ENCODE measurements around the gene MMAB. TPM values are rescaled to one million over a fixed set of nuclear protein-coding genes. Genes with fewer than 3 reads are reported as not detected.

The MMAB gene
- total RNA-seq, 1 donor from 2014 or later: 38.1 TPM

DNA sequence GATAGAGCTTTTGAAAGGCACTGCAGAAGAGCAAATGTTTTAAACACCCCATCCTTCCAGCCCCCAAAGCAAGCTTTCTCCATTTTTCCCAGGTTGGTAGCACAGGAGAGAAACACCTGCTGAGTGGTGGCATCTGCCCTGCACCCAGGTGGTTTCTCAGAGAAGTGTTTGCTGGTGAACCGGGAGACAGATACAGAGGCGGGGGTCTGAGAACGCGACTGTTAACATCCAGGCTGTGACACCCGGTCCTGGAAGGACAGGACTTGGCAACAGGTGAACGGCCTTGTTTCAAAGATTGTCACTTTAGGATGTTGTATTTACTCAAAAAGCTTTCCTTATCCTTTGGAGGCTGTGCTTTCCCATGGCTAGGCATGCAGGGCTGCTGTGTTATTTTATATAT lies 18.5 kb downstream of the MMAB start:
- Mint-ChIP-seq H3K27ac (no peak overlapping the region), H3K4me3 (no peak overlapping the region), H3K36me3 (no peaks in the 10 kb centered on the region), H3K4me1 (ENCODE audit: unreplicated experiment) (peaks cover 20% of the 10 kb centered on the region), H3K9me3 (no peaks in the 10 kb centered on the region), H3K27me3 (peaks cover 12% of the 10 kb centered on the region)
- no peak for DNase-seq (ENCODE audit: extremely low spot score, unreplicated experiment)
- TF ChIP-seq, protein P1, sequence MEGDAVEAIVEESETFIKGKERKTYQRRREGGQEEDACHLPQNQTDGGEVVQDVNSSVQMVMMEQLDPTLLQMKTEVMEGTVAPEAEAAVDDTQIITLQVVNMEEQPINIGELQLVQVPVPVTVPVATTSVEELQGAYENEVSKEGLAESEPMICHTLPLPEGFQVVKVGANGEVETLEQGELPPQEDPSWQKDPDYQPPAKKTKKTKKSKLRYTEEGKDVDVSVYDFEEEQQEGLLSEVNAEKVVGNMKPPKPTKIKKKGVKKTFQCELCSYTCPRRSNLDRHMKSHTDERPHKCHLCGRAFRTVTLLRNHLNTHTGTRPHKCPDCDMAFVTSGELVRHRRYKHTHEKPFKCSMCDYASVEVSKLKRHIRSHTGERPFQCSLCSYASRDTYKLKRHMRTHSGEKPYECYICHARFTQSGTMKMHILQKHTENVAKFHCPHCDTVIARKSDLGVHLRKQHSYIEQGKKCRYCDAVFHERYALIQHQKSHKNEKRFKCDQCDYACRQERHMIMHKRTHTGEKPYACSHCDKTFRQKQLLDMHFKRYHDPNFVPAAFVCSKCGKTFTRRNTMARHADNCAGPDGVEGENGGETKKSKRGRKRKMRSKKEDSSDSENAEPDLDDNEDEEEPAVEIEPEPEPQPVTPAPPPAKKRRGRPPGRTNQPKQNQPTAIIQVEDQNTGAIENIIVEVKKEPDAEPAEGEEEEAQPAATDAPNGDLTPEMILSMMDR (conservative IDR thresholded peaks at IDR 0.05): no peak

DNA sequence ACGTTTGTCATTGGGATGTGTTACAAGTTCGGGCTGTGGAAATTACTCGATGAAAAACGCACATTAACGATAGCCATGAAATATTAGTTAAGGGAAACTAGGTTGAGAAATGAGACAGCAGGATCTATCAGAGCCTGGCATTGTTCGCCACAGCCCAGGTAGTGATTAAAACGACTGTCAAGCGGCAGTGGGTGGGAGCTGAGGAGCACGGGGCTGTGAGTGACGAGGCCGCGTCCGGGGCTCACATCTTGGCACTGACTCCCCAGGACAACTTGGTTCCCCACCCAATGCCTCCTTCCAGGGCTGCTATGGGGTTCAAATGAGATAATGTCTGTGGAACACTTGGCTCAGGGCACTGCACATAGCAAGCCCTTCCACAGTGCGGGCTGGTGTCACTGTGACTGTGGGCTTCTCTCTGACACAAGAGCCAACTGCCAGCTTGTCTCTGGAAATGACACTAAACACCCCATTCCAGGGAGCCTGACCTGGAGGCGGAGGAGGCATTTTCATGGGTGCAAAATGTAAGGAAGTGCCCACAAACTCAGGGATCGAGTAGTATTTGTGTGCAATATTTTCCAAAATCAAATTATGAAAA lies 19.3 kb downstream of the MMAB start:
- H3K4me3 Mint-ChIP-seq: no peak overlapping the region

DNA sequence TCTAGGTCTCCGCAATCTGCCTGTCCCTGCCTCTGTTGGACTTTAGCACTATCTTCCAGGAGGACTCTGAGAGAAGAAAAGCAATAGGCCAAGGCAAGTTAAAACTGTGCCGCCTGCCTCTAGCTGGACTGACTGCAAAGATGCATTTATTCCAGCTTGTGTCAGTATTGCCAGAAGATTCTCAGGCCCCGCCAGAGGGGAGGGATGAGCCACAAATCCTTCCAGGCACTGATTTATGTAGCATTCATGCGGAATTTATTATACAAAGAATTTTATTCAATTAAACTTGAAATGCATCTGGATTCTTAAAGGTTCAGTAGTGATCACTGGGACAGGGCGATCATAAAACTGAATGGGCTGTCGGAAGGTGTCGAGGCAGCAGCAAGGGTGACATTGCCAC lies 19.8 kb downstream of the MMAB start:
- H3K36me3 Mint-ChIP-seq: no peaks in the 10 kb centered on the region
- peaks cover 19% of the 10 kb centered on the region for H3K4me1 Mint-ChIP-seq (ENCODE audit: unreplicated experiment)
- no peak overlapping the region for H3K27ac Mint-ChIP-seq
- TF ChIP-seq, protein P1 (conservative IDR thresholded peaks at IDR 0.05): no peak
- no peak for DNase-seq (ENCODE audit: extremely low spot score, unreplicated experiment)
- H3K27me3 Mint-ChIP-seq: peaks cover 19% of the 10 kb centered on the region
- no peak overlapping the region for H3K4me3 Mint-ChIP-seq
- no peaks in the 10 kb centered on the region for H3K9me3 Mint-ChIP-seq

More for the DNA sequence above, 19.3 kb downstream of the MMAB start:
- Mint-ChIP-seq H3K27me3 (peaks cover 16% of the 10 kb centered on the region), H3K9me3 (no peaks in the 10 kb centered on the region), H3K27ac (no peak overlapping the region), H3K36me3 (no peaks in the 10 kb centered on the region), H3K4me1 (ENCODE audit: unreplicated experiment) (peaks cover 22% of the 10 kb centered on the region)
- DNase-seq (ENCODE audit: extremely low spot score, unreplicated experiment): no peak
- TF ChIP-seq, protein P1 (conservative IDR thresholded peaks at IDR 0.05): no peak

DNA sequence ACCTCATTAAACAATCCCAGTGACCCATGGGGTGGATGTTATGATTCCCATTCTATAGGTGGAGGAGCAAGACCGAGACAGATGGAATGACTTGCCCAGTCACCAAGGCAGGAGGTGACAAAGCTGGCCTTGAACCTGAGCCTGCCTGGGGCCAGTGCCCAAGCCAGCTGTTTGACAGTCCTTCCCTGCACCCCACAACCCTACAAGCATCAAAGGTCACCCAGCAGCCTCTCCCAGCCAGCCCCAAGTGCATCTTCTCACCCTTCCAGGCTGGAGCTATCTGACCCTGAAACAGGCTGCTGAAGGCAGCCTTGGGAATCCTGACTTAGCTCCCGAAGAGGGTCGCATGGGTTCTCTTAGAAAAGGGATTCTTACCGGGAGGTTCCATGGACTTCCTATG lies 20.3 kb downstream of the MMAB start:
- TF ChIP-seq, protein P1 (conservative IDR thresholded peaks at IDR 0.05): no peak
- no peak overlapping the region for H3K4me3 Mint-ChIP-seq
- no peak for DNase-seq (ENCODE audit: extremely low spot score, unreplicated experiment)
- H3K36me3 Mint-ChIP-seq: no peaks in the 10 kb centered on the region
- peaks cover 24% of the 10 kb centered on the region for H3K27me3 Mint-ChIP-seq
- peaks cover 19% of the 10 kb centered on the region for H3K4me1 Mint-ChIP-seq (ENCODE audit: unreplicated experiment)
- no peak overlapping the region for H3K27ac Mint-ChIP-seq
- no peaks in the 10 kb centered on the region for H3K9me3 Mint-ChIP-seq

DNA sequence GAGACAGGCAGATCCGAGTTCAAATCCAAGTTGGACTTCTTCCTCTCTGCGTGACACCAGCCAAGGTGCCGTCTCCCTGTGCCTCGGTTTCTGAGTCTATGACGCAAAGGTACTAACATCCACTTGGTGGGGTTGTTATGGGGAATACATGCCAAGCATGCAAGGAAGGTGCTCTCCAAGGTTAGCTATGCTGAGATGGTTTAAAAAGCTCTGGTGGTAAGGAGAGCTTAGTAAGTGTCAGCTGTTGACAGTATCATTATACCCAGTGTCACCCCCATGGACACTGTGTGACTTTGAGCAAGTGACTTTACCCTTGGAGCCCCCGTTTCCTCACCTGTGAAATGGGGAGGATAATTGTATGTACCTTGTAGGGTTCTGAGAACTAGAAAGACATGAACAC lies 22.2 kb downstream of the MMAB start:
- H3K27me3 Mint-ChIP-seq: peaks cover 26% of the 10 kb centered on the region
- no peak overlapping the region for H3K27ac Mint-ChIP-seq
- DNase-seq (ENCODE audit: extremely low spot score, unreplicated experiment): no peak
- no peaks in the 10 kb centered on the region for H3K36me3 Mint-ChIP-seq
- TF ChIP-seq, protein P1 (conservative IDR thresholded peaks at IDR 0.05): no peak
- peaks cover 9% of the 10 kb centered on the region for H3K4me1 Mint-ChIP-seq (ENCODE audit: unreplicated experiment)
- no peak overlapping the region for H3K4me3 Mint-ChIP-seq
- no peaks in the 10 kb centered on the region for H3K9me3 Mint-ChIP-seq

DNA sequence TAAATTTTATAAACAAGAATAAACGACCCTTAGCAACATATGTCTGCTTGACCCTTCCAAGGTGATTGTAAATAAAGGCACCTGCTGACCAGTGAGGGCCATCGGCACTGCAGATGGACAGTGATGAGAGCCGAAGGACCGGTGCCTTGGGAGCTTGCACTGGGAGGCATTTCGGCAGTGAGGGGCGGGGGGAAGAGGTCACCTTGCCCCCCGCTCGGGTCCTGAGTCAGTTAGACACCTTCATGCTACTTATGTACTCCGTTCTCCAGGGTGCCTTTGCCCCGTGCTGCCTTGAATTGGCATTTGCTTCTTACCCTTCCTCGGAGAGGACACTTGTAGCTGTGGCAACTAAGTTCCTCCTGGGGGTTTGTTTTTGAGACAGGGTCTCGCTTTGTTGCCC lies 23.0 kb downstream of the MMAB start:
- H3K27ac Mint-ChIP-seq: no peak overlapping the region
- H3K36me3 Mint-ChIP-seq: no peaks in the 10 kb centered on the region
- TF ChIP-seq, protein P1 (conservative IDR thresholded peaks at IDR 0.05): no peak
- no peak for DNase-seq (ENCODE audit: extremely low spot score, unreplicated experiment)
- no peak overlapping the region for H3K4me3 Mint-ChIP-seq
- no peaks in the 10 kb centered on the region for H3K9me3 Mint-ChIP-seq
- H3K4me1 Mint-ChIP-seq (ENCODE audit: unreplicated experiment): peaks cover 7% of the 10 kb centered on the region
- peaks cover 26% of the 10 kb centered on the region for H3K27me3 Mint-ChIP-seq
